T47D (cell line): ENCODE results near the gene ZDHHC18.
A peak's percentile ranks its signal among the peaks of the same experiment; 100 is the strongest.

ENCODE experiments used
- DNase-seq, 2 experiments: peaks; one replicate each; pipeline versions ENCODE4 v3.0.0 to v3.0.0-alpha.2; 2011 to 2012; ENCODE audit warnings: low read depth in 1 of 2, low spot score in 1 of 2
- JUND ChIP-seq: IDR thresholded peaks from 2 replicates; pipeline ENCODE4 v1.6.1; 2012; ENCODE audit warnings: low read depth
- in situ Hi-C: cut with HindIII; loops from 2 replicates; pipeline ENCODE4 v1.10.0; 2016; ENCODE audit warnings: low sequenced_read_pairs, low pct_unique_long_range_greater_than_20kb

ZDHHC18 gene

GRCh38 chr1:26848499-26848898 lies 22.0 kb downstream of the ZDHHC18 start:
- TF ChIP-seq JUND = no peak
- DNase-seq = no peak
- in situ Hi-C loops = no loop called here

GRCh38 chr1:26848941-26849774 lies 22.7 kb downstream of the ZDHHC18 start:
- TF ChIP-seq JUND = no peak
- no peak for DNase-seq
- in situ Hi-C loops = no loop called here

- DNase-seq = no peak
- in situ Hi-C loops = no loop called here
- no peak for TF ChIP-seq JUND
These were observed 24.7 kb downstream of the ZDHHC18 start for GRCh38 chr1:26851106-26851684.

GRCh38 chr1:26852701-26853100 lies 26.2 kb downstream of the ZDHHC18 start:
- no peak for DNase-seq
- TF ChIP-seq JUND = no peak
- in situ Hi-C loops = no loop called here

GRCh38 chr1:26853156-26853555 lies 26.7 kb downstream of the ZDHHC18 start:
- in situ Hi-C loops = no loop called here
- TF ChIP-seq JUND = no peak

GRCh38 chr1:26853600-26853999 lies 27.1 kb downstream of the ZDHHC18 start:
- in situ Hi-C loops = no loop called here
- TF ChIP-seq JUND = no peak
- DNase-seq = no peak

More at GRCh38 chr1:26853156-26853555, 26.7 kb downstream of the ZDHHC18 start:
- DNase-seq = peak; percentile 85 to 87

- no peak for DNase-seq
- TF ChIP-seq JUND = no peak
- in situ Hi-C loops = no loop called here
These were observed 28.4 kb downstream of the ZDHHC18 start for GRCh38 chr1:26854906-26855305.

GRCh38 chr1:26855636-26856035 lies 29.1 kb downstream of the ZDHHC18 start:
- in situ Hi-C loops = no loop called here
- no peak for TF ChIP-seq JUND
- DNase-seq = no peak

GRCh38 chr1:26856181-26856580 lies 29.7 kb downstream of the ZDHHC18 start:
- no peak for DNase-seq
- in situ Hi-C loops = no loop called here
- TF ChIP-seq JUND = no peak

GRCh38 chr1:26856604-26857469 lies 30.3 kb downstream of the ZDHHC18 start:
- TF ChIP-seq JUND = no peak
- DNase-seq = peak in 1 of 2 experiments; percentile 27
- in situ Hi-C loops = no loop called here

- TF ChIP-seq JUND = no peak
- in situ Hi-C loops = no loop called here
- DNase-seq = no peak
These were observed 31.1 kb downstream of the ZDHHC18 start for GRCh38 chr1:26857473-26858060.

GRCh38 chr1:26858160-26858559 lies 31.7 kb downstream of the ZDHHC18 start:
- in situ Hi-C loops = no loop called here
- DNase-seq = no peak

More at GRCh38 chr1:26858160-26858559, 31.7 kb downstream of the ZDHHC18 start:
- TF ChIP-seq JUND = no peak
